SK-N-SH treated with all-trans-retinoic acid at 6 μM for 48 hours (cell line): ENCODE results near the gene SDK2.
"Not testable (repeated sequence)": the region's sequence is repeated elsewhere in the genome, so short reads cannot be mapped to it uniquely, and the experiment has no call there.

ENCODE experiments used
- ATAC-seq: fragments of 200-7000 bp; cut with Tn5 transposase; 3 replicates; pipeline ENCODE4 v1.9.1; 2020; ENCODE audit warnings: mild to moderate bottlenecking, moderate library complexity
- BACH2 ChIP-seq: fragments of 250-450 bp; sonication (Bioruptor Pico); IDR thresholded peaks from 2 replicates; pipeline ENCODE4 v1.9.0; 2021; ENCODE audit warnings: mild to moderate bottlenecking, borderline replicate concordance
- CREB5 ChIP-seq: fragments of 250-450 bp; sonication (Bioruptor Pico); IDR thresholded peaks from 2 replicates; pipeline ENCODE4 v1.5.1; 2020; ENCODE audit warnings: low read depth, mild to moderate bottlenecking, moderate library complexity
- CSDC2 ChIP-seq: fragments of 250-450 bp; sonication (Bioruptor Pico); IDR thresholded peaks from 2 replicates; pipeline ENCODE4 v1.5.0; 2020; ENCODE audit warnings: mild to moderate bottlenecking, moderate library complexity
- ISL1 ChIP-seq: fragments of 250-450 bp; sonication (Bioruptor Pico); IDR thresholded peaks from 2 replicates; pipeline ENCODE4 v2.1.2; 2022; ENCODE audit warnings: mild to moderate bottlenecking, moderate library complexity
- PATZ1 ChIP-seq: fragments of 250-450 bp; sonication (Bioruptor Pico); IDR thresholded peaks from 2 replicates; pipeline ENCODE4 v1.8.0; 2020; ENCODE audit warnings: mild to moderate bottlenecking, moderate library complexity, borderline replicate concordance
- PPARA ChIP-seq: fragments of 250-450 bp; sonication (Bioruptor Pico); IDR thresholded peaks from 2 replicates; pipeline ENCODE4 v1.5.0; 2020; ENCODE audit warnings: mild to moderate bottlenecking, borderline replicate concordance
- RARB ChIP-seq: fragments of 250-450 bp; sonication (Bioruptor Pico); IDR thresholded peaks from 2 replicates; pipeline ENCODE4 v1.8.0; 2021; ENCODE audit warnings: mild to moderate bottlenecking, moderate library complexity
- SNAI2 ChIP-seq: fragments of 250-450 bp; sonication (Bioruptor Pico); IDR thresholded peaks from 2 replicates; pipeline ENCODE4 v1.5.0; 2020; ENCODE audit warnings: mild to moderate bottlenecking, moderate library complexity
- TCF4 ChIP-seq: fragments of 250-450 bp; sonication (Bioruptor Pico); IDR thresholded peaks from 2 replicates; pipeline ENCODE4 v1.8.0; 2021; ENCODE audit warnings: mild to moderate bottlenecking, moderate library complexity, borderline replicate concordance
- TOX ChIP-seq: fragments of 250-450 bp; sonication (Bioruptor Pico); IDR thresholded peaks from 2 replicates; pipeline ENCODE4 v1.8.0; 2021; ENCODE audit warnings: mild to moderate bottlenecking, moderate library complexity, borderline replicate concordance
- ZFP3 ChIP-seq: fragments of 250-450 bp; sonication (Bioruptor Pico); IDR thresholded peaks from 2 replicates; pipeline ENCODE4 v1.5.0; 2020; ENCODE audit warnings: mild to moderate bottlenecking, moderate library complexity
- ZFP30 ChIP-seq: fragments of 450-650 bp; formaldehyde crosslinking; IDR thresholded peaks from 2 replicates; pipeline ENCODE4 v1.5.0; 2022; ENCODE audit warnings: mild to moderate bottlenecking, moderate library complexity
- ZNF565 ChIP-seq: fragments of 450-650 bp; formaldehyde crosslinking; conservative IDR thresholded peaks from 2 replicates; pipeline ENCODE4 v1.5.0; 2020; ENCODE audit warnings: low read depth, mild to moderate bottlenecking, moderate library complexity
- ZNF70 ChIP-seq: fragments of 450-650 bp; formaldehyde crosslinking; IDR thresholded peaks from 2 replicates; pipeline ENCODE4 v1.5.0; 2020; ENCODE audit warnings: mild to moderate bottlenecking, moderate library complexity
- ZNF8 ChIP-seq: fragments of 450-650 bp; formaldehyde crosslinking; IDR thresholded peaks from 2 replicates; pipeline ENCODE4 v1.5.0; 2020; ENCODE audit warnings: mild to moderate bottlenecking, moderate library complexity
- TF ChIP-seq, protein P1 (sequence below): fragments of 250-450 bp; sonication (Bioruptor Pico); IDR thresholded peaks from 2 replicates; pipeline ENCODE4 v1.5.0; 2020; ENCODE audit warnings: mild to moderate bottlenecking, moderate library complexity

SDK2 gene

DNA sequence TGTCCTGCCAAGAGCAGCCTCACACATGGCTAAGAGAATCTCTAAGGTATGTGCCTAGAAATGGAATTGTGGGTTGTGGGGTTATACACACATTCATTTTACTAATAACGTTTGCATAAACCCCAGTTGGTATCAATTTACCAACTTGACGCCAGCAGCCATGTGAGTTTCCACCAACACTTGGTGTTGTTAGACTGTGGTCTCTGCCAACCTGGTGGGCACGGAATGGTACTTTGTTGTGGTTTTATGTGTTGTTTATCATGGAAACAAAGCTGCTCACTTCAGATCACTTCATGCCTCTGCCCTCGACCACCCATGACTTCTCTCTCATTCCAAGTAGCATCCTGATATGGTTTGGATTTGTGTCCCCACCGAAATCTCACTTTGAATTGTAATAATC is 180.4 kb downstream of the SDK2 start:
- no peak for ATAC-seq
- TF ChIP-seq ZNF70 (CRISPR knock-in tag) (no peak), ISL1 (CRISPR knock-in tag) (no peak), TCF4 (CRISPR knock-in tag) (no peak), ZNF8 (CRISPR knock-in tag) (no peak), TOX (CRISPR knock-in tag) (no peak), RARB (no peak), PATZ1 (CRISPR knock-in tag) (no peak)
- TF ChIP-seq, all 23 proteins: peak for 0

GRCh38 chr17:73462823-73463222 is 181.4 kb downstream of the SDK2 start:
- TF ChIP-seq ZNF565 (CRISPR knock-in tag) (no peak), SNAI2 (CRISPR knock-in tag) (no peak), TCF4 (CRISPR knock-in tag) (no peak)
- ATAC-seq: no peak

DNA sequence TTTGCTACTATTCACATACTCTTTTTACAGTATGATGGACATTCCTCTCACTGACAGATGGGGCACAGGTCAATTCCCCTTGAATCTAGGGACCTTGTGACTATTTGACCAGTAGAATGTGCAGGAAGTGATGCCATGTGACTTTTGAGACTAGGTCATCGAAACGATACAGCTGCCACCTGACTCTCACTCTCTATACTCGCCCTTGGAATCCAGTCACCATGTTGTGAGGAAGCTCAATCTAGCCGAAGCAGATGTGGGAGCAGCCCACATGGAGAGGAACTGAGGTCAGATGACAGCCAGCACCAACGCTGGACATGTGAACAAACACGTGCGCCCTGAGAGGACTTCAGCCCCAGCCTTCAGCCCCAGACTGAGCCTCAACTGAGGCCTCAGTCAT is 184.3 kb downstream of the SDK2 start:
- ATAC-seq: no peak

DNA sequence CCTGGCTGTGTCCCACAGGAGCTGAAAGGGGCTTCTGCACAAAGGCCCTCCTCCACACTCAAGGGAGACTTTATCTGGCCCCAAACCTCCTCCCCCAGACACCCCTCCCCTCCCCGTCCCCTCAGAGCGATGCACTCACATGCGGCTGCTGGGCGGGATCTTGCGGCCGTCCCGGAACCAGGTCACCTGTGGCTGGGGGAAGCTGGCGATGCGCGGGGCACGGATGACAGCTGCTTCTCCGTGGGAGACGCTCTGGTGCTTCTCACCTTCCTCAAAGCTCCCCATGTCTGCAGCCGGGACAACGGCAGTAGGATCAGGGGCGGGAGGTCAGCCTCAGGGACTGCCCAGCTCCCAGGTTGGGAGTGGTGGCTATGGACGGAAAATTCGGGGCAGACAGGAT is 188.5 kb downstream of the SDK2 start:
- ATAC-seq: no peak
- TF ChIP-seq PATZ1 (CRISPR knock-in tag) (no peak), PPARA (CRISPR knock-in tag) (no peak), TCF4 (CRISPR knock-in tag) (no peak), CREB5 (no peak), ZFP3 (CRISPR knock-in tag) (no peak)

More for the DNA sequence above, 184.3 kb downstream of the SDK2 start:
- no peak for TF ChIP-seq BACH2 (CRISPR knock-in tag)
- TF ChIP-seq ZFP30 (CRISPR knock-in tag): no peak
- TF ChIP-seq ZNF8 (CRISPR knock-in tag): no peak
- TF ChIP-seq, protein P1, sequence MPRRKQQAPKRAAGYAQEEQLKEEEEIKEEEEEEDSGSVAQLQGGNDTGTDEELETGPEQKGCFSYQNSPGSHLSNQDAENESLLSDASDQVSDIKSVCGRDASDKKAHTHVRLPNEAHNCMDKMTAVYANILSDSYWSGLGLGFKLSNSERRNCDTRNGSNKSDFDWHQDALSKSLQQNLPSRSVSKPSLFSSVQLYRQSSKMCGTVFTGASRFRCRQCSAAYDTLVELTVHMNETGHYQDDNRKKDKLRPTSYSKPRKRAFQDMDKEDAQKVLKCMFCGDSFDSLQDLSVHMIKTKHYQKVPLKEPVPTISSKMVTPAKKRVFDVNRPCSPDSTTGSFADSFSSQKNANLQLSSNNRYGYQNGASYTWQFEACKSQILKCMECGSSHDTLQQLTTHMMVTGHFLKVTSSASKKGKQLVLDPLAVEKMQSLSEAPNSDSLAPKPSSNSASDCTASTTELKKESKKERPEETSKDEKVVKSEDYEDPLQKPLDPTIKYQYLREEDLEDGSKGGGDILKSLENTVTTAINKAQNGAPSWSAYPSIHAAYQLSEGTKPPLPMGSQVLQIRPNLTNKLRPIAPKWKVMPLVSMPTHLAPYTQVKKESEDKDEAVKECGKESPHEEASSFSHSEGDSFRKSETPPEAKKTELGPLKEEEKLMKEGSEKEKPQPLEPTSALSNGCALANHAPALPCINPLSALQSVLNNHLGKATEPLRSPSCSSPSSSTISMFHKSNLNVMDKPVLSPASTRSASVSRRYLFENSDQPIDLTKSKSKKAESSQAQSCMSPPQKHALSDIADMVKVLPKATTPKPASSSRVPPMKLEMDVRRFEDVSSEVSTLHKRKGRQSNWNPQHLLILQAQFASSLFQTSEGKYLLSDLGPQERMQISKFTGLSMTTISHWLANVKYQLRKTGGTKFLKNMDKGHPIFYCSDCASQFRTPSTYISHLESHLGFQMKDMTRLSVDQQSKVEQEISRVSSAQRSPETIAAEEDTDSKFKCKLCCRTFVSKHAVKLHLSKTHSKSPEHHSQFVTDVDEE (CRISPR knock-in tag): no peak
- TF ChIP-seq ZNF565 (CRISPR knock-in tag): peak; percentile 87; the same call in 1 of the 2 replicates

- TF ChIP-seq CSDC2 (CRISPR knock-in tag) (no peak), TCF4 (CRISPR knock-in tag) (no peak)
- TF ChIP-seq, protein P1 (CRISPR knock-in tag): no peak
Observed at GRCh38 chr17:73455050-73455687, 189.1 kb downstream of the SDK2 start.

GRCh38 chr17:73453494-73453893 is 190.8 kb downstream of the SDK2 start:
- ATAC-seq: not testable (repeated sequence)

More at GRCh38 chr17:73455050-73455687, 189.1 kb downstream of the SDK2 start:
- ATAC-seq: no peak
